Measurements from ENCODE around the gene SIX1.

The SIX1 gene

DNA sequence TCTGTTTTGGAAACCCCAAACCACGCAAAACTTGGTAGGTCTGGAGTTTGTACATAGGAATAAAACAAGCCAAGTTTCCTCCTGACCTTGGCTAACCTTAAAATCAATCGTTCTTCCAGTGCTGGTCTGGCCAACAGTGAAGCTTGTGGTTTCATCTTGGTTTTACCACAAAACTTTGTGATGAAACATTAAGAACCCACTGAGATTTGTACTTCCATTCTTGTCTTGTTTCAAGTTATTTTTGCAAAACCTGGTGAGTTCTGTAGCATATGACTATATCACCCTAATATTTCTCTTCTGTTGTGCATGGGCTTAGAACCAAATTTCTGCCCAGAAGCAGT, 26.4 kb downstream of the SIX1 start:
- H3K56ac ChIP-seq (ENCODE audit: low read length), result no peak overlapping the region
- H2BK120ac ChIP-seq (ENCODE audit: low read depth, low read length), result no peak overlapping the region
- no peaks in the 10 kb centered on the region for H3K36me3 ChIP-seq (ENCODE audit: control insufficient read depth, insufficient read depth, low read length)
- no peak overlapping the region for H3K27ac ChIP-seq (ENCODE audit: low read depth, low read length)
- H3K4ac ChIP-seq (ENCODE audit: low read depth, low read length), result no peak overlapping the region
- no peak overlapping the region for H4K5ac ChIP-seq (ENCODE audit: low read length)
- no peak overlapping the region for H4K8ac ChIP-seq (ENCODE audit: low read depth, low read length)
- WGBS (ENCODE audit: extremely low coverage, insufficient coverage, low lambda C conversion rate), result no CpG with 5 or more reads among the region's 2 CpGs
- H2BK15ac ChIP-seq (replicated peaks; ENCODE audit: low read depth), result no peak overlapping the region
- no peak overlapping the region for H3K9ac ChIP-seq (ENCODE audit: low read length)
- no peaks in the 10 kb centered on the region for H3K4me1 ChIP-seq (ENCODE audit: control insufficient read depth, low read depth, low read length)
- H3K4me2 ChIP-seq (ENCODE audit: low read length), result no peak overlapping the region
- no peaks in the 10 kb centered on the region for H3K27me3 ChIP-seq (ENCODE audit: insufficient read depth, low read length, poor library complexity)
- no peak overlapping the region for H3K18ac ChIP-seq (ENCODE audit: low read length)
- no peak overlapping the region for H2BK5ac ChIP-seq (ENCODE audit: low read length)
- H2AK5ac ChIP-seq (ENCODE audit: low read length), result no peak overlapping the region
- DNase-seq, result no peak
- H3K23ac ChIP-seq (ENCODE audit: low read length), result no peak overlapping the region
- no peaks in the 10 kb centered on the region for H3K79me2 ChIP-seq (ENCODE audit: control insufficient read depth, insufficient read depth, low read length)
- no peaks in the 10 kb centered on the region for H3K79me1 ChIP-seq (ENCODE audit: low read length)
- no peak overlapping the region for H3K4me3 ChIP-seq (ENCODE audit: low read length)

GRCh38 chr14:60622210-60622916, 26.9 kb downstream of the SIX1 start:
- Histone ChIP-seq H3K79me1 (ENCODE audit: low read length) (no peaks in the 10 kb centered on the region), H3K23ac (ENCODE audit: low read length) (no peak overlapping the region), H4K5ac (ENCODE audit: low read length) (no peak overlapping the region), H2BK15ac (replicated peaks; ENCODE audit: low read depth) (no peak overlapping the region), H3K56ac (ENCODE audit: low read length) (no peak overlapping the region), H3K36me3 (ENCODE audit: control insufficient read depth, insufficient read depth, low read length) (no peaks in the 10 kb centered on the region), H3K27me3 (ENCODE audit: insufficient read depth, low read length, poor library complexity) (no peaks in the 10 kb centered on the region), H3K9ac (ENCODE audit: low read length) (no peak overlapping the region), H3K4ac (ENCODE audit: low read depth, low read length) (no peak overlapping the region), H3K79me2 (ENCODE audit: control insufficient read depth, insufficient read depth, low read length) (no peaks in the 10 kb centered on the region), H2BK120ac (ENCODE audit: low read depth, low read length) (no peak overlapping the region), H3K18ac (ENCODE audit: low read length) (no peak overlapping the region), H2BK5ac (ENCODE audit: low read length) (no peak overlapping the region), H3K4me2 (ENCODE audit: low read length) (no peak overlapping the region), H2AK5ac (ENCODE audit: low read length) (no peak overlapping the region), H3K4me1 (ENCODE audit: control insufficient read depth, low read depth, low read length) (no peaks in the 10 kb centered on the region), H3K4me3 (ENCODE audit: low read length) (no peak overlapping the region), H4K8ac (ENCODE audit: low read depth, low read length) (no peak overlapping the region), H3K27ac (ENCODE audit: low read depth, low read length) (no peak overlapping the region)
- WGBS (ENCODE audit: extremely low coverage, insufficient coverage, low lambda C conversion rate), result no CpG with 5 or more reads among the region's 5 CpGs
- DNase-seq, result no peak

- H2BK15ac ChIP-seq (replicated peaks; ENCODE audit: low read depth), result no peak overlapping the region
- no peak overlapping the region for H2BK5ac ChIP-seq (ENCODE audit: low read length)
- no peak overlapping the region for H3K9ac ChIP-seq (ENCODE audit: low read length)
- H3K79me2 ChIP-seq (ENCODE audit: control insufficient read depth, insufficient read depth, low read length), result no peaks in the 10 kb centered on the region
- no peak overlapping the region for H2AK5ac ChIP-seq (ENCODE audit: low read length)
- no peak overlapping the region for H3K4ac ChIP-seq (ENCODE audit: low read depth, low read length)
- H2BK120ac ChIP-seq (ENCODE audit: low read depth, low read length), result no peak overlapping the region
- peaks cover 3% of the 10 kb centered on the region for H3K4me1 ChIP-seq (ENCODE audit: control insufficient read depth, low read depth, low read length)
- H4K8ac ChIP-seq (ENCODE audit: low read depth, low read length), result no peak overlapping the region
- no peaks in the 10 kb centered on the region for H3K79me1 ChIP-seq (ENCODE audit: low read length)
- H3K4me3 ChIP-seq (ENCODE audit: low read length), result no peak overlapping the region
- H3K27me3 ChIP-seq (ENCODE audit: insufficient read depth, low read length, poor library complexity), result no peaks in the 10 kb centered on the region
- no peaks in the 10 kb centered on the region for H3K36me3 ChIP-seq (ENCODE audit: control insufficient read depth, insufficient read depth, low read length)
- H3K56ac ChIP-seq (ENCODE audit: low read length), result no peak overlapping the region
- no peak overlapping the region for H4K5ac ChIP-seq (ENCODE audit: low read length)
- no peak overlapping the region for H3K4me2 ChIP-seq (ENCODE audit: low read length)
- no peak for DNase-seq
- no peak overlapping the region for H3K18ac ChIP-seq (ENCODE audit: low read length)
- no peak overlapping the region for H3K23ac ChIP-seq (ENCODE audit: low read length)
- no peak overlapping the region for H3K27ac ChIP-seq (ENCODE audit: low read depth, low read length)
Measured at GRCh38 chr14:60621386-60621785, 27.9 kb downstream of the SIX1 start.

DNA sequence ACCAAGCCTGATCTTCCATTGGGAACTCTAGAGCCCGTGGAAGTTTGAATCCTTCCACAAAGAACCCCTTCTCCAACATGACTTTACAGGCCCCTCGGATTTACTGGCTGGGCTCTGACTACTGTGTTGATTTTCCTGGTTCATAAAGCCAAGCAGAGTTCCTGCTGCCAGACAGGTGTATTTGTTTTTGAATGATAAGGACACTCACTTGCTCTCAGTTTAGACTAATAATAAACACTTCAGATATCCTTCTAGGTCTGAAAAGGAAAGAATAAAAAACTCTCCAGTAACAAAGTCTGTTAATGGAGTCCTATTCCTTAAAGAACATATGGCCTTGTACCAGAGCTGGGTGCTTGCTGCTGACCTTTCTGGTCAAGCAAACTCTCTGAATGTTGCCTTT, 31.0 kb downstream of the SIX1 start:
- Histone ChIP-seq H3K9ac (ENCODE audit: low read length) (no peak overlapping the region), H4K5ac (ENCODE audit: low read length) (no peak overlapping the region), H4K8ac (ENCODE audit: low read depth, low read length) (no peak overlapping the region), H3K23ac (ENCODE audit: low read length) (no peak overlapping the region), H3K79me1 (ENCODE audit: low read length) (no peaks in the 10 kb centered on the region), H2BK120ac (ENCODE audit: low read depth, low read length) (no peak overlapping the region), H3K18ac (ENCODE audit: low read length) (no peak overlapping the region), H3K79me2 (ENCODE audit: control insufficient read depth, insufficient read depth, low read length) (no peaks in the 10 kb centered on the region), H3K4ac (ENCODE audit: low read depth, low read length) (no peak overlapping the region), H3K4me2 (ENCODE audit: low read length) (no peak overlapping the region), H2BK5ac (ENCODE audit: low read length) (no peak overlapping the region), H3K4me3 (ENCODE audit: low read length) (no peak overlapping the region), H3K27me3 (ENCODE audit: insufficient read depth, low read length, poor library complexity) (no peaks in the 10 kb centered on the region), H3K56ac (ENCODE audit: low read length) (no peak overlapping the region), H2BK15ac (replicated peaks; ENCODE audit: low read depth) (no peak overlapping the region), H2AK5ac (ENCODE audit: low read length) (no peak overlapping the region), H3K36me3 (ENCODE audit: control insufficient read depth, insufficient read depth, low read length) (no peaks in the 10 kb centered on the region), H3K4me1 (ENCODE audit: control insufficient read depth, low read depth, low read length) (peaks cover 3% of the 10 kb centered on the region), H3K27ac (ENCODE audit: low read depth, low read length) (no peak overlapping the region)
- no CpG with 5 or more reads among the region's 2 CpGs for WGBS (ENCODE audit: extremely low coverage, insufficient coverage, low lambda C conversion rate)
- no peak for DNase-seq

GRCh38 chr14:60616461-60616959, 32.8 kb downstream of the SIX1 start:
- no CpG with 5 or more reads among the region's 11 CpGs for WGBS (ENCODE audit: extremely low coverage, insufficient coverage, low lambda C conversion rate)
- no peak overlapping the region for H3K4ac ChIP-seq (ENCODE audit: low read depth, low read length)
- H3K4me3 ChIP-seq (ENCODE audit: low read length), result no peak overlapping the region
- no peaks in the 10 kb centered on the region for H3K79me2 ChIP-seq (ENCODE audit: control insufficient read depth, insufficient read depth, low read length)
- H4K5ac ChIP-seq (ENCODE audit: low read length), result peak overlapping the region; percentile 1
- H4K8ac ChIP-seq (ENCODE audit: low read depth, low read length), result peak overlapping the region; percentile 97
- no peak overlapping the region for H3K23ac ChIP-seq (ENCODE audit: low read length)
- peak overlapping the region; percentile 21 for H3K18ac ChIP-seq (ENCODE audit: low read length)
- no peak overlapping the region for H3K27ac ChIP-seq (ENCODE audit: low read depth, low read length)
- H3K27me3 ChIP-seq (ENCODE audit: insufficient read depth, low read length, poor library complexity), result no peaks in the 10 kb centered on the region
- H3K79me1 ChIP-seq (ENCODE audit: low read length), result no peaks in the 10 kb centered on the region
- H2BK5ac ChIP-seq (ENCODE audit: low read length), result no peak overlapping the region
- H3K9ac ChIP-seq (ENCODE audit: low read length), result no peak overlapping the region
- no peak overlapping the region for H2BK120ac ChIP-seq (ENCODE audit: low read depth, low read length)
- H2BK15ac ChIP-seq (replicated peaks; ENCODE audit: low read depth), result no peak overlapping the region
- peaks cover 3% of the 10 kb centered on the region for H3K4me1 ChIP-seq (ENCODE audit: control insufficient read depth, low read depth, low read length)
- H2AK5ac ChIP-seq (ENCODE audit: low read length), result no peak overlapping the region
- H3K4me2 ChIP-seq (ENCODE audit: low read length), result no peak overlapping the region
- peak overlapping the region; percentile 64 for H3K56ac ChIP-seq (ENCODE audit: low read length)
- H3K36me3 ChIP-seq (ENCODE audit: control insufficient read depth, insufficient read depth, low read length), result no peaks in the 10 kb centered on the region
- peak; percentile 28 for DNase-seq

DNA sequence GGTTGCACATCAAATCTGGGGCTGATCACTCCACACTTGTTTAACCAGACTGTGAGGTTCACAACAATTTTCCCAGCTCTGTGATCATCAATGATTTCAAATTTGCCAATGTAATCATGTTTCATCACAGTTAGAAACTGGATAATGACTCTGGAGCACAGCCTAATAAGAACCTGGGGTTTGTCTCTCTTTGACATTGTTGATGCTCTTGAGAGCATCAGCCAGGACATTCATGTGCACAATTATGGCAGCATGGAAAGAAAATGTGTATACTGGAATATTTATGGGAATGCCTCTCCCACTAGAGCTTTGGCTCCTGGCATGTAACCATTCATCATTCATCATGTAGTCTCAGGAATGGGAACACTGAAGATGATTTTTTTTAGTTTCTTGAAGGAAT, 47.0 kb downstream of the SIX1 start:
- Histone ChIP-seq H2BK5ac (ENCODE audit: low read length) (no peak overlapping the region), H3K36me3 (ENCODE audit: control insufficient read depth, insufficient read depth, low read length) (no peaks in the 10 kb centered on the region), H3K4ac (ENCODE audit: low read depth, low read length) (no peak overlapping the region), H2AK5ac (ENCODE audit: low read length) (no peak overlapping the region), H3K4me2 (ENCODE audit: low read length) (no peak overlapping the region), H3K27ac (ENCODE audit: low read depth, low read length) (no peak overlapping the region), H3K9ac (ENCODE audit: low read length) (no peak overlapping the region), H4K8ac (ENCODE audit: low read depth, low read length) (no peak overlapping the region), H3K18ac (ENCODE audit: low read length) (no peak overlapping the region), H3K79me1 (ENCODE audit: low read length) (no peaks in the 10 kb centered on the region), H3K4me3 (ENCODE audit: low read length) (no peak overlapping the region), H3K23ac (ENCODE audit: low read length) (no peak overlapping the region), H3K56ac (ENCODE audit: low read length) (no peak overlapping the region), H4K5ac (ENCODE audit: low read length) (no peak overlapping the region), H2BK120ac (ENCODE audit: low read depth, low read length) (no peak overlapping the region), H3K4me1 (ENCODE audit: control insufficient read depth, low read depth, low read length) (no peaks in the 10 kb centered on the region), H3K79me2 (ENCODE audit: control insufficient read depth, insufficient read depth, low read length) (no peaks in the 10 kb centered on the region), H3K27me3 (ENCODE audit: insufficient read depth, low read length, poor library complexity) (no peaks in the 10 kb centered on the region), H2BK15ac (replicated peaks; ENCODE audit: low read depth) (no peak overlapping the region)
- DNase-seq, result no peak
